Lung (tissue), 12 donors: ENCODE results near the gene PTN. TPM values are rescaled to one million over a fixed set of nuclear protein-coding genes. Genes with fewer than 3 reads are reported as not detected.

Experiments used
- ATAC-seq: fragments of 200-7000 bp; cut with Tn5 transposase; one replicate; pipeline ENCODE4 v1.9.1; 2020; ENCODE audit warnings: moderate number of reproducible peaks; ENCODE audit not compliant: insufficient read depth, low FRiP score
- DNase-seq, 3 donors: peaks; one replicate each; pipeline ENCODE4 v3.0.0-alpha.2; 2013 to 2017
- H3K27ac ChIP-seq, 2 donors: one replicate each; pipeline ENCODE4 v1.5.1; 2013; ENCODE audit warnings: mild to moderate bottlenecking in 2 of 2, moderate library complexity in 2 of 2, control low read depth in 1 of 2, inconsistent platforms in 1 of 2, low read depth in 1 of 2, low read length in 1 of 2
- H3K27me3 ChIP-seq, 3 donors: one replicate each; pipeline ENCODE4 v1.5.1; 2013; ENCODE audit warnings: low read length in 2 of 3; ENCODE audit not compliant: control insufficient read depth in 3 of 3, insufficient read depth in 3 of 3
- H3K36me3 ChIP-seq, 4 donors: one replicate each; pipeline ENCODE4 v1.5.1; 2013; ENCODE audit warnings: low read length in 4 of 4, mild to moderate bottlenecking in 1 of 4, moderate library complexity in 1 of 4; ENCODE audit not compliant: control insufficient read depth in 4 of 4, insufficient read depth in 4 of 4
- H3K4me1 ChIP-seq, 5 donors: one replicate each; pipeline ENCODE4 v1.5.1; 2013; ENCODE audit warnings: low read length in 5 of 5, mild to moderate bottlenecking in 2 of 5, moderate library complexity in 1 of 5; ENCODE audit not compliant: control insufficient read depth in 5 of 5, insufficient read depth in 5 of 5
- H3K4me3 ChIP-seq: one replicate; pipeline ENCODE4 v1.5.1; 2013; ENCODE audit warnings: mild to moderate bottlenecking, control low read depth, moderate library complexity
- H3K9ac ChIP-seq, 2 donors: one replicate each; pipeline ENCODE4 v1.5.1; 2013; ENCODE audit warnings: low read length in 2 of 2, control low read depth in 1 of 2; ENCODE audit not compliant: insufficient read depth in 1 of 2
- H3K9me3 ChIP-seq, 4 donors: one replicate each; pipeline ENCODE4 v1.5.1; 2013; ENCODE audit warnings: low read length in 3 of 4, mild to moderate bottlenecking in 1 of 4, moderate library complexity in 1 of 4; ENCODE audit not compliant: control insufficient read depth in 4 of 4, insufficient read depth in 3 of 4
- CTCF ChIP-seq: IDR thresholded peaks from 2 replicates; pipeline ENCODE4 v1.5.1; 2012; ENCODE audit warnings: mild to moderate bottlenecking; ENCODE audit errors: control extremely low read depth, extremely low read depth
- WGBS, 2 donors: extraction: QIAGEN DNeasy Blood & Tissue Kit; methylation state at CpG; one replicate each; pipeline ENCODE4 v1.1.7; 2013; 5-methylcytosine and 5-hydroxymethylcytosine counted together
- polyA plus RNA-seq, 2 donors: library from polyadenylated mRNA; stranded (reverse); fragments of 200-250 nt; gene quantifications; one replicate each; pipeline ENCODE4 v1.2.1, GENCODE V29; 2013
- total RNA-seq, 2 donors: library from RNA; depleted of rRNA in 1 of 2; stranded (reverse); fragments of >200 nt in 1 of 2; gene quantifications; one replicate each; pipeline ENCODE4 v1.2.1, GENCODE V29; 2014 to 2021
- donor health status: control.
- donor health status: control.
- donor health status: Bipolar disorder and iron deficiency.
- donor health status: healthy.
- donor health status: DM: yes; HTN: yes; CAD: no.

Gene PTN
- total and polyA plus RNA-seq, 4 donors: 0.77 to 43.1 (median 2.6) TPM

DNA sequence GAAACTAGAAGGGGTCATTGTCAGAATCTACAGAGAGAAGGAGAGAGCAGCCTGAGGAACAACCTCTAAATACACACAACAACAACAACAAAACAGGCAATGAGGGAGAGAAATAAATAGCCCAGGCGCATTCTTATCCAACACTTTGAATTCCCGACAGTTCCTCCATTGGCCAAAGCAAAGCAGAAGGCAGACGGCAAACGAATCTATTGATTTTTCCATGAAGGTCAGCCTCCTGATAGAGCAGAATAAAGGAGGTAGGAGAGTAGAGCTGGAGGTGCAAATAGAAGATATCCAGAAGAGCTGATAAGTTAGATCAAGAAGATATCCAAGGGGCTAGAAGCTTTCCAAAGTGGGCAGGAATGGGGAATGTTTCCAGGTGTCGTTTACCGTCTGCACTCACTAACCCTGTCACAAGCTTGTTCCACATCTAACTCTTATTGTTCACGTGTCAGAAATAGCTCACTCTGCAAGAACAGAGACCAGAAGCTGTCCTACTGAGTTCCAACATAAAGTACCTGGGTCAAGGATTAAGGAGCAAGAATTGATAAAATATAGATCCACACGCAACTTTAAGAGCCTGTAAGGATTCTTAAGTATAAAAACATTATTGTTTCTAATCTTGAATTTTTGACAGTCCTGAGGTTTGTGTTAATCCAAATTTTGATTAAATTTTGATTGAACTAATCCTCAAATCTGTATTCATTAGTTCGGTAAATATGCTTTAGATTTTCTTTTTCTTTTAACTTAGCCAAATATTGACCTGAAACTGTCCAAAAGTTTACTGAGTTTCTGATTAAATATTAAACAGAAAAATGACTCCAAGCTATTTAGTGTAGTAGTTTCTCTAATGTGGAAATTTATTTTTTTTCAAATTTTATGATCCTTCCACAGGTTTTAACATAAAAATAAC is 45.7 kb downstream of the PTN start:
- no peak for DNase-seq
- no peak for ATAC-seq
- Histone ChIP-seq H3K9me3 (no peaks in the 10 kb centered on the region), H3K4me3 (no peak overlapping the region), H3K4me1 (peaks cover 0 to 12% (median 3%) of the 10 kb centered on the region in 5 donors), H3K36me3 (no peaks in the 10 kb centered on the region), H3K9ac (no peak overlapping the region), H3K27me3 (no peaks in the 10 kb centered on the region), H3K27ac (no peak overlapping the region)
- WGBS, 2 donors: 67 to 76% methylated on average over 9 of the region's 9 CpGs
- no peak for TF ChIP-seq CTCF

DNA sequence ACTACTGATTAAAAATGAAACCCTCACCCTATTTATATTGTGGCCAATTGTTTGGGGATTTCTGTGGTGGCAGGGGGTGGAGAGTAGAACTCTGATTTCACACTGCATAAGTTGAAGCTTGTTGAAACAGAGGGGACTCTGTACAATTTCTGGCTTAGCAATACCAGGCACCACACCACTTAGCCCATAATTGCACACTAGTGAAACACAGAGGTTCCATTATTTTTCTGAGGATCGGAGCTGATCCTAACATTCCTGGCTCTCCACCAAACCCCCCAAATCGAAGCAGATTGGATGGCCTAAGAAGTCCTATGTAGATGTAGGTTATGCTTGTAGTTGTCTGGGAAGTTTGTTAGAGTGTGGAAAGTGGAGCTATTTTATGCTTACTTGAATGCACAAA is 47.0 kb downstream of the PTN start:
- no peak for TF ChIP-seq CTCF
- Histone ChIP-seq H3K27me3 (no peaks in the 10 kb centered on the region), H3K27ac (no peak overlapping the region), H3K4me3 (no peak overlapping the region), H3K9ac (no peak overlapping the region), H3K36me3 (no peaks in the 10 kb centered on the region), H3K9me3 (no peaks in the 10 kb centered on the region), H3K4me1 (peaks cover 0 to 12% (median 3%) of the 10 kb centered on the region in 5 donors)
- 61 to 78% methylated on average over 2 of the region's 2 CpGs for WGBS, 2 donors
- DNase-seq (no peak), ATAC-seq (no peak)

DNA sequence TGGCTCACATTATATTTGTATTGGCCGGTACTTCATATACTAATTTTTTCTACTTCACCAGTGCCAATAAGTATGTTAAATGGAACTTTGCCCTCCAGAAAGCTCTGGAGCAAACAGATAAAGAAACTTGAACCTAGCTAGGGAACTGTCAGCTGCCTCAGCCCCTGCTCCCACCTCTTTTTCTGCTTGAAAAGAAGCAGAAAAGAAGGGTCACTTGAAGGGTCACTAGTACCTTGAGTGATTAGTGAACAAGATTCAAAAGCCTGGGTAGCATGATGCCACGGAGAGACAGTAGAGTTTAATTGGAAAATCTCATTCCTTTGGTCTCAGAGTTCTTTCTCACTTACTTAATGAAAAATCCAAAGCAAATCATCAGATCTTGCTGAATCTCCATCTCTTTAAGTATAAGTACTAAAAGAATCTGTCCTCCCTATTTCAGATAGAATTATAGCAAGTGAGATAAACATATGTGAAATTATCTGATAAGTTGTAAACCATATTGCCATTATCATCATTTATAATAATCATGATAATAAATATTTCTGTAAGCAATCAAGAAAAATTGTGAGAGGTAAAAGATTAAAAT is 47.7 kb downstream of the PTN start:
- Histone ChIP-seq H3K9me3 (no peaks in the 10 kb centered on the region), H3K4me3 (no peak overlapping the region), H3K9ac (no peak overlapping the region), H3K27ac (no peak overlapping the region), H3K27me3 (no peaks in the 10 kb centered on the region), H3K36me3 (no peaks in the 10 kb centered on the region), H3K4me1 (peaks cover 0 to 12% (median 3%) of the 10 kb centered on the region in 5 donors)
- no peak for ATAC-seq
- no peak for TF ChIP-seq CTCF
- 66 to 74% methylated on average over 2 of the region's 2 CpGs for WGBS, 2 donors
- DNase-seq: no peak
